Ishikawa (cell line): Measurements from ENCODE around the gene GRXCR1.

Experiments used
- CEBPB ChIP-seq: IDR thresholded peaks from 2 replicates; pipeline ENCODE4 v1.6.1; 2012
- EP300 ChIP-seq: IDR thresholded peaks from 2 replicates; pipeline ENCODE4 v1.6.1; 2012; ENCODE audit warnings: borderline replicate concordance
- RAD21 ChIP-seq: IDR thresholded peaks from 2 replicates; pipeline ENCODE4 v1.6.1; 2012; ENCODE audit warnings: low read depth
- REST ChIP-seq: IDR thresholded peaks from 2 replicates; pipeline ENCODE4 v1.6.1; 2012; ENCODE audit warnings: low read depth, mild to moderate bottlenecking
- TAF1 ChIP-seq: IDR thresholded peaks from 2 replicates; pipeline ENCODE4 v1.6.1; 2012; ENCODE audit warnings: low read depth, mild to moderate bottlenecking
- TCF12 ChIP-seq: IDR thresholded peaks from 2 replicates; pipeline ENCODE4 v1.6.1; 2012; ENCODE audit warnings: low read depth
- USF1 ChIP-seq: IDR thresholded peaks from 2 replicates; pipeline ENCODE4 v1.6.1; 2012
- ZBTB7A ChIP-seq: IDR thresholded peaks from 2 replicates; pipeline ENCODE4 v1.6.1; 2012; ENCODE audit warnings: low read depth

- TF ChIP-seq RAD21 = no peak
- TF ChIP-seq EP300 = no peak
- no peak for TF ChIP-seq TCF12
- no peak for TF ChIP-seq USF1
- TF ChIP-seq ZBTB7A = no peak
- no peak for TF ChIP-seq TAF1
- TF ChIP-seq CEBPB = no peak
- no peak for TF ChIP-seq REST
Measured at GRCh38 chr4:43014256-43014655, 121.7 kb downstream of the GRXCR1 start.
